ENCODE measurements around the gene PARM1.

The PARM1 gene

DNA sequence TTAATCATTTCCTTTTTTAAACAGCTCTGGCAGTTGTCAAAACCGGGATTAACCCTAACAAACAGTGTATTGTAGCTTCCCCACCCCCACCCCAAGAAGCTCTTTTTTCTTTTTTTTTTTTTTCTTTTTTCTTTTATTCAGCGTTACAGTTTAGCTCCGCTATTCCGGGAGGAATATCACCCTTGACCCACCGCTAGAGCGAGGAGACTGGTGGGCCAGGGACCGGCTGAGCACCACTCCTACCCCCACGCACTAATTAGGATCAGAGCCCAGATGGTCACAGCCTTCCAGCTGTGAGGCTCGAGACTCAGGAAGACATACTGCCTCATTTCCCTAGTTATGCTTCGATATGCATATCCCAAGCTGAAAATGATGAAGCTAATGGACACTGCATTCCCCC lies 2.0 kb downstream of the PARM1 start:
- TF ChIP-seq, protein P1, sequence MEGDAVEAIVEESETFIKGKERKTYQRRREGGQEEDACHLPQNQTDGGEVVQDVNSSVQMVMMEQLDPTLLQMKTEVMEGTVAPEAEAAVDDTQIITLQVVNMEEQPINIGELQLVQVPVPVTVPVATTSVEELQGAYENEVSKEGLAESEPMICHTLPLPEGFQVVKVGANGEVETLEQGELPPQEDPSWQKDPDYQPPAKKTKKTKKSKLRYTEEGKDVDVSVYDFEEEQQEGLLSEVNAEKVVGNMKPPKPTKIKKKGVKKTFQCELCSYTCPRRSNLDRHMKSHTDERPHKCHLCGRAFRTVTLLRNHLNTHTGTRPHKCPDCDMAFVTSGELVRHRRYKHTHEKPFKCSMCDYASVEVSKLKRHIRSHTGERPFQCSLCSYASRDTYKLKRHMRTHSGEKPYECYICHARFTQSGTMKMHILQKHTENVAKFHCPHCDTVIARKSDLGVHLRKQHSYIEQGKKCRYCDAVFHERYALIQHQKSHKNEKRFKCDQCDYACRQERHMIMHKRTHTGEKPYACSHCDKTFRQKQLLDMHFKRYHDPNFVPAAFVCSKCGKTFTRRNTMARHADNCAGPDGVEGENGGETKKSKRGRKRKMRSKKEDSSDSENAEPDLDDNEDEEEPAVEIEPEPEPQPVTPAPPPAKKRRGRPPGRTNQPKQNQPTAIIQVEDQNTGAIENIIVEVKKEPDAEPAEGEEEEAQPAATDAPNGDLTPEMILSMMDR (IDR thresholded peaks at IDR 0.05; ENCODE audit: low read depth, low read length, missing control alignments) = no peak
- no peak for DNase-seq (ENCODE audit: extremely low read depth, low read depth)
- no peak overlapping the region for H3K4me3 ChIP-seq (replicated peaks; ENCODE audit: low read depth, low read length)

DNA sequence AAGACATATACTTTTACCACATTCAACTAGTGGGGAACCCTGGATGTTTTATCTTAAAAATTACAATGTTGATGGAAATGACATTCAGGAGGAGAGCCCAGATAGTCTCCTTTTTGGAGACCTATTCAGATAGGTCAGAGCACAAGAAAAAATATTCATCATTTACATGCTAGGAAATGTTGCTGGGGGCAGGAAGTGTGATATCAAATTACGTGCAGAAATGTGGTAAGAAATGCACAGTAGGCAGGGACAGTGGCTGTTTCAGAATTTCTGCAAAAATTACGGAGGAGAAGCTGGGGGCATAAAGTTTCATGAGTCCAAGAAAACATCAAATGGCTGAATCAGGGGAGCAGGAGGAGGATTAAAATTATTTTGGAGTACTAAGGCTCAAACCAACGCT lies 8.2 kb downstream of the PARM1 start:
- TF ChIP-seq, protein P1 (IDR thresholded peaks at IDR 0.05; ENCODE audit: low read depth, low read length, missing control alignments) = no peak
- no peak overlapping the region for H3K4me3 ChIP-seq (replicated peaks; ENCODE audit: low read depth, low read length)
- DNase-seq (ENCODE audit: extremely low read depth, low read depth) = no peak

DNA sequence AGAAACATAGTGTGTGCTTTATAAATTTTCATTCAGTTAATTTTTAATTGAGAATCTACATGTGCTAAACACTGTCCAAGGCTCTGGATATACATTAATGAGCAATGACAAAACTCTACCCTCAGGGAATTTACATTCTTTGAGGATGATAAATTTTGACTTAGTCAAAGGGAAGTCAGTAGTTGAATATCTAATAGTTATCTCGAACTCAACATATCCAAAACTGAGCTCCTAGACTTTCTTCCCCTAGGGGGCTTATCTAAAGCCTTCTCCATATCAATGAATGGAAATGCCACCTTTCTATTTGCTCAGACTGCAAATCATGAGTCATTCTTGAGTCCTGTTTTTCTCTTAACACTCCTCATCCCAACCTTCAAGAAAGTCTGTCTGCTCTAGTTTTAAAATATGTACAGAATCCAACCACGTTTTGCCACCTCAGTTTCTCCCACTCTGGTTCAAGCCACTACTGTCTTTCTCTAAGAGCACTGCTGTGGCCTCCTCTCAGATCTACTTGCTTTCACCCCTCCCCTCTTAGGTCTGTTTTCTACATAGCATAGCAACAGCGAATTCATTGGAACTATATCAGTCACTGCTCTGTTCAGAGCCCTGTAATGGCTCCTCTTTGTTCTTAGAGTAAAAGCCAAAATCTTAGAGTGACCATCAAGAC lies 9.5 kb downstream of the PARM1 start:
- no peak for DNase-seq (ENCODE audit: extremely low read depth, low read depth)
- TF ChIP-seq, protein P1 (IDR thresholded peaks at IDR 0.05; ENCODE audit: low read depth, low read length, missing control alignments) = no peak
- no peak overlapping the region for H3K4me3 ChIP-seq (replicated peaks; ENCODE audit: low read depth, low read length)

DNA sequence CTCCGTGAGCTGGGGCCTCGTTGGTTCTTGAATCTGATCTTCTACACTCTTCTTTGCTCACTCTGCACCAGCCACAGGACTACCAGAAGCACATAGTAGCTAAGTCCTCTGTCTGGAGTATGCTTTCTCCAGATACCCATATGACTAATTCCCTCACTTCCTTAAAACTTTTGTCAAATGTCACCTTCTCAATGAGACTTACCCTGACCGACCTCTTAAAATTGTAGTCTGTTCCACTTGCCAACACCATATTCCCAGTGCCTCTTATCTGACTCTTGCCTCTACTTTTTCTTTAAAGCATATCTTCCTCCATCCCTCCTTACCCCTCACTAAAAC lies 10.0 kb downstream of the PARM1 start:
- TF ChIP-seq, protein P1 (IDR thresholded peaks at IDR 0.05; ENCODE audit: low read depth, low read length, missing control alignments) = no peak
- DNase-seq (ENCODE audit: extremely low read depth, low read depth) = no peak
- H3K4me3 ChIP-seq (replicated peaks; ENCODE audit: low read depth, low read length) = no peak overlapping the region

DNA sequence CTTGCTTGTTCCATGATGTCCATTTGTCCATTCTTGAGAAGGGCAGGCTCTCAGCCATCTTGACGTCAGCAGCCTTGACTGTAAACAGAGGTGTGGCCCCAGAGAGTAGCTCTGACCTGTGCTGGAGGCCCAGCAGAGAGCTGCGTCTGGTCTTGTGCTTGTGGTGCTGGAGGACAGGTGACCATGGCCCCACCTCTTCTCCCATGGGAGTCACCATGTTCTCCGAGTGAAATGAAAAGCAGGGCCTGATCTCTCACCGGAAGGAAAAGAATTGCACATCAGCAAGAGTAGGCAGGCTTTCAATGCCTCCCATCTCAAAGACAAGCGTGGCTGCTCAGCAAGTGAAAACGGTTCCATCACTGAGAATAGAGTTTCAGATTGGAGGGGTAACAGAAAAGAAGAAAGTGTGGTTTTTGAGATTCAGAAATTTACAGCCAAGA lies 11.5 kb downstream of the PARM1 start:
- H3K4me3 ChIP-seq (replicated peaks; ENCODE audit: low read depth, low read length) = no peak overlapping the region
- no peak for DNase-seq (ENCODE audit: extremely low read depth, low read depth)
- TF ChIP-seq, protein P1 (IDR thresholded peaks at IDR 0.05; ENCODE audit: low read depth, low read length, missing control alignments) = no peak

DNA sequence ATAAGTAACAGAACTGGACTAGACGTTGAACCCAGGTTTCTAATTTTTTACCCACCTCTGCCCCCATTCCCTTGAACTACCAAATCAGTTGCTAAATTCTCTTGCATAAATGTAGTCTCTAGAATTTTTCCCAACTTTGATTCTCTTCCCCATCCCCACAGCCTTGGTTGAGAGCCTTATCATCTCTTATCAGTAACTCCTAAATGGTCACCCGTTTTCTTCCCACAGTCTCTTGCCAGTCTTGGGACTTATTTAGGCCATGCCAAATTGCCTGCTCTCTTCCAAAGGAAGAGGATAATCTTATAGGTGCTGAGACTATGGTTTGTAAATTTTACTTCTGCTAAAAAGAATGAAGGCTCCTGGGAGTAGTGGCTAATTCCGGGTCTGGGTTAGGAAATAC lies 13.3 kb downstream of the PARM1 start:
- H3K4me3 ChIP-seq (replicated peaks; ENCODE audit: low read depth, low read length) = no peak overlapping the region
- TF ChIP-seq, protein P1 (IDR thresholded peaks at IDR 0.05; ENCODE audit: low read depth, low read length, missing control alignments) = no peak
- DNase-seq (ENCODE audit: extremely low read depth, low read depth) = no peak

DNA sequence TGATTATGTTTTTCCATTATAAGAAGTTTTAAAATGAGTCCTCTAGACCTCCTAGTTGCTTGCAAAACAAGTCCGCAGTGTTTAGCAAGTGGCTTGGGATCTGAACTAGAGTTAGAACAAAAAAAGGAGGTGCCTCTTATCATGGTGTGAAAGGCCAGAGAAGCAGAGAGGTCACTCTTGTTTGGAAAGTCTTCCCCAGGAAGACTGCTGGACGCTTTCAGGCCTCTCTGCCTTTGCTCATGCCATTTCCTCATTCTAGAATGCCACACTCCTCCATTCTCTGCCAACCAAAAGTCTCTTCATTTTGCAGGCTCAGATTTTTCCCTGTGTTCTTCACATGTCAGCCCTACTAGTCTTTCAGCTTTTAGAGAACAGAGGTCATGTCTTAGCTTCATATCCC lies 14.9 kb downstream of the PARM1 start:
- TF ChIP-seq, protein P1 (IDR thresholded peaks at IDR 0.05; ENCODE audit: low read depth, low read length, missing control alignments) = no peak
- no peak overlapping the region for H3K4me3 ChIP-seq (replicated peaks; ENCODE audit: low read depth, low read length)

More for the DNA sequence above, 14.9 kb downstream of the PARM1 start:
- no peak for DNase-seq (ENCODE audit: extremely low read depth, low read depth)
